ENCODE data around the gene IL17RA. TPM values are rescaled to one million over a fixed set of nuclear protein-coding genes. Genes with fewer than 3 reads are reported as not detected.

IL17RA gene
- total and polyA plus RNA-seq, 10 donors, result 2.9 to 100 (median 43.2) TPM

DNA sequence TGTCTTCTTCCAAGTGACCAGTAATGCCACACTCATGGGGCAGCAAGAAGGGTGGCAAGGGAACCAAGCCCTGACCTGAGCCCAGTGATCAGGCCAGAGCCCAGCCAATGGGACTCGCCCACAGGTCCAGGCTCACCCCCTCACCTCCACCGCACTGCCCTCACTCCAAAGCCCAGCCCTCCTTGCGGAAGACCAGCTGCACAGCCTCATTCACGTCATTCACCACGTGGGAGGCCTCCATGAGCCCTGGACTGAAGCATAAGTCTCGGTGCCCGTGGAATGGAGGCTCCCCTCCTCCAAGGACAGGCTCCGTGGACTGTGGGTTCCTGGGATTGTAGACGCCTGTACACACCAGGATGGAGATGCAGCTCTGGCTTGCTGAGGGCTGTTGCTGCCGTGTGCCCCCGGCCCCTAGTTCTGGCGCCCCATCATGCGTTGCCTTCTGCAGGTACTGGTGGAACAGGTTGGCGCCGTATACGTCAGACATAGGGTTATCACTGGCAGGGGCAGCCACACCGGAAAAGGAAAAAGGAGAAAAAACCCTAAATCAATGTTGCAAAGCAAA, 53.1 kb downstream of the IL17RA start:
- Histone ChIP-seq H3K27me3 (replicated peaks in 1 of 7) (no peaks in the 10 kb centered on the region), H3K4me1 (peaks cover 0 to 9% (median 0%) of the 10 kb centered on the region in 6 donors), H3K4me3 (no peak overlapping the region), H3K27ac (no peak overlapping the region), H3K36me3 (peaks cover 3 to 79% (median 46%) of the 10 kb centered on the region in 6 donors), H3K9me3 (no peaks in the 10 kb centered on the region)
- DNase-seq, result peak; percentile 50
- WGBS, 5 donors, result 92 to 95% (median 93%) methylated on average over 9 to 17 of the region's 17 CpGs
- intact Hi-C loops (cut with DNase I; ENCODE audit: low total_unique reads), result no loop called here
- TF ChIP-seq, protein P1, sequence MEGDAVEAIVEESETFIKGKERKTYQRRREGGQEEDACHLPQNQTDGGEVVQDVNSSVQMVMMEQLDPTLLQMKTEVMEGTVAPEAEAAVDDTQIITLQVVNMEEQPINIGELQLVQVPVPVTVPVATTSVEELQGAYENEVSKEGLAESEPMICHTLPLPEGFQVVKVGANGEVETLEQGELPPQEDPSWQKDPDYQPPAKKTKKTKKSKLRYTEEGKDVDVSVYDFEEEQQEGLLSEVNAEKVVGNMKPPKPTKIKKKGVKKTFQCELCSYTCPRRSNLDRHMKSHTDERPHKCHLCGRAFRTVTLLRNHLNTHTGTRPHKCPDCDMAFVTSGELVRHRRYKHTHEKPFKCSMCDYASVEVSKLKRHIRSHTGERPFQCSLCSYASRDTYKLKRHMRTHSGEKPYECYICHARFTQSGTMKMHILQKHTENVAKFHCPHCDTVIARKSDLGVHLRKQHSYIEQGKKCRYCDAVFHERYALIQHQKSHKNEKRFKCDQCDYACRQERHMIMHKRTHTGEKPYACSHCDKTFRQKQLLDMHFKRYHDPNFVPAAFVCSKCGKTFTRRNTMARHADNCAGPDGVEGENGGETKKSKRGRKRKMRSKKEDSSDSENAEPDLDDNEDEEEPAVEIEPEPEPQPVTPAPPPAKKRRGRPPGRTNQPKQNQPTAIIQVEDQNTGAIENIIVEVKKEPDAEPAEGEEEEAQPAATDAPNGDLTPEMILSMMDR (IDR thresholded peaks at IDR 0.05 in 8 of 11, conservative IDR thresholded peaks at IDR 0.05 in 3 of 11), result no peak
- TF ChIP-seq POLR2AphosphoS5 (IDR thresholded peaks at IDR 0.05), result peak in 1 of 3 donors; percentile 10

DNA sequence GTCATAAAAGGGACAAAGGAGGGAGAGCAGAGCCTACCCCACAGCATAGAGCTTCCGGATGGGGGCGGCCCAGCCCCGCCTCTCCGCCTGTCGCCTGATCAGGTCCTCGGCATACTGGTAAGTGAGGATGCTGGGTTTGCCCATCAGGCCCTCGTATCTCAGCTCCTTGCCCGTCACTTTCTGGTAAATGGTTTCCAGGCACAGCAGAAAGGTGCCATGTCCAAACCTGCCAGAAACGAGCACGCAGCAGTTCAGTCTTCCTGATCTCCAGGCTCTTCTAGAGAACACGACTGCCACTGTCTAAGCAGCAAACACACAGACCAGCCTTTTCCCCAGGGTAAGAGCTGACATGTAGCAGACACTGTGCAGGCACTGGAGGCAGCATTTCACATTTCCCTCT, 53.7 kb downstream of the IL17RA start:
- TF ChIP-seq POLR2AphosphoS5 (IDR thresholded peaks at IDR 0.05) (no peak), POLR2A (IDR thresholded peaks at IDR 0.05) (no peak)
- TF ChIP-seq, protein P1 (IDR thresholded peaks at IDR 0.05 in 8 of 11, conservative IDR thresholded peaks at IDR 0.05 in 3 of 11), result no peak
- no peak overlapping the region for H3K4me3 ChIP-seq
- H3K27ac ChIP-seq, result no peak overlapping the region
- 95 to 96% (median 95%) methylated on average over 11 of the region's 11 CpGs for WGBS, 5 donors
- DNase-seq, result peak; percentile 59
- peaks cover 0 to 9% (median 0%) of the 10 kb centered on the region in 6 donors for H3K4me1 ChIP-seq
- intact Hi-C loops (cut with DNase I; ENCODE audit: low total_unique reads), result no loop called here
- H3K9me3 ChIP-seq, result no peaks in the 10 kb centered on the region
- H3K36me3 ChIP-seq, result peaks cover 3 to 81% (median 51%) of the 10 kb centered on the region in 6 donors
- H3K27me3 ChIP-seq (replicated peaks in 1 of 7), result no peaks in the 10 kb centered on the region

- intact Hi-C loops (cut with DNase I; ENCODE audit: low total_unique reads), result no loop called here
- WGBS, 5 donors, result 81 to 94% (median 84%) methylated on average over 7 to 8 of the region's 8 CpGs
- DNase-seq, result peak; percentile 38
- TF ChIP-seq POLR2AphosphoS5 (IDR thresholded peaks at IDR 0.05) (no peak), POLR2A (IDR thresholded peaks at IDR 0.05) (no peak)
- TF ChIP-seq, protein P1 (IDR thresholded peaks at IDR 0.05 in 8 of 11, conservative IDR thresholded peaks at IDR 0.05 in 3 of 11), result no peak
- H3K36me3 ChIP-seq, result peaks cover 3 to 93% (median 66%) of the 10 kb centered on the region in 6 donors
- H3K9me3 ChIP-seq, result no peaks in the 10 kb centered on the region
- H3K4me1 ChIP-seq, result peaks cover 0 to 9% (median 0%) of the 10 kb centered on the region in 6 donors
- no peak overlapping the region for H3K27ac ChIP-seq
- no peaks in the 10 kb centered on the region for H3K27me3 ChIP-seq (replicated peaks in 1 of 7)
- H3K4me3 ChIP-seq, result no peak overlapping the region
Measured at GRCh38 chr22:17140022-17140421, 55.2 kb downstream of the IL17RA start.

GRCh38 chr22:17140826-17141766, 56.3 kb downstream of the IL17RA start:
- H3K9me3 ChIP-seq, result no peaks in the 10 kb centered on the region
- H3K27me3 ChIP-seq (replicated peaks in 1 of 7), result no peaks in the 10 kb centered on the region
- H3K36me3 ChIP-seq, result peaks cover 3 to 96% (median 72%) of the 10 kb centered on the region in 6 donors
- intact Hi-C loops (cut with DNase I; ENCODE audit: low total_unique reads), result no loop called here
- 85 to 94% (median 90%) methylated on average over 4 to 9 of the region's 9 CpGs for WGBS, 5 donors
- TF ChIP-seq, protein P1 (IDR thresholded peaks at IDR 0.05 in 8 of 11, conservative IDR thresholded peaks at IDR 0.05 in 3 of 11), result no peak
- TF ChIP-seq POLR2A (IDR thresholded peaks at IDR 0.05), result no peak
- no peak for TF ChIP-seq POLR2AphosphoS5 (IDR thresholded peaks at IDR 0.05)
- no peak overlapping the region for H3K4me3 ChIP-seq
- peak overlapping the region in 1 of 8 donors; percentile 17 for H3K27ac ChIP-seq
- DNase-seq, result peak; percentile 56
- H3K4me1 ChIP-seq, result peaks cover 0 to 9% (median 0%) of the 10 kb centered on the region in 6 donors
